NCI-H2081 treated with DMSO at 0.1 percent for 48 hours (cell line): ENCODE measurements around the gene ZBBX.
"Not testable (repeated sequence)": the region's sequence is repeated elsewhere in the genome, so short reads cannot be mapped to it uniquely, and the experiment has no call there.

Source experiments
- DNase-seq: peaks from one replicate; lab custom pipeline; 2025; lab: John Stamatoyannopoulos, UW

ZBBX gene, protein sequence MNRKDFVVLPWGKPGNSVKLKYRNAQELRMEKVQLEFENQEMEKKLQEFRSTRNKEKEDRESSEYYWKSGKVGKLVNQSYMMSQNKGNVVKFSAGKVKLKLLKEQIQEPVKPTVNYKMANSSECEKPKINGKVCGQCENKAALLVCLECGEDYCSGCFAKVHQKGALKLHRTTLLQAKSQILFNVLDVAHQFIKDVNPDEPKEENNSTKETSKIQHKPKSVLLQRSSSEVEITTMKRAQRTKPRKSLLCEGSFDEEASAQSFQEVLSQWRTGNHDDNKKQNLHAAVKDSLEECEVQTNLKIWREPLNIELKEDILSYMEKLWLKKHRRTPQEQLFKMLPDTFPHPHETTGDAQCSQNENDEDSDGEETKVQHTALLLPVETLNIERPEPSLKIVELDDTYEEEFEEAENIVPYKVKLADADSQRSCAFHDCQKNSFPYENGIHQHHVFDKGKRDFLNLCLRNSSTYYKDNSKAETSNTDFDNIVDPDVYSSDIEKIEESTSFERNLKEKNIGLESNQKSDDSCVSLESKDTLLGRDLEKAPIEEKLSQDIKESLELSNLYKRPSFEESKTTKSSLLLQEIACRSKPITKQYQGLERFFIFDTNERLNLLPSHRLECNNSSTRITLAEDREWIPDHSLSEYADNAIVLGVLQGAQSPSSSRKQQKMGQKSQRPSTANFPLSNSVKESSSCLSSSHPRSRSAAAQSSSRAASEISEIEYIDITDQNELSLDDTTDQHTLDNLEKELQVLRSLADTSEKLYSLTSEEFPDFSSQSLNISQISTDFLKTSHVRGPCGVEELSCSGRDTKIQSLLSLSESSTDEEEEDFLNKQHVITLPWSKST

DNA sequence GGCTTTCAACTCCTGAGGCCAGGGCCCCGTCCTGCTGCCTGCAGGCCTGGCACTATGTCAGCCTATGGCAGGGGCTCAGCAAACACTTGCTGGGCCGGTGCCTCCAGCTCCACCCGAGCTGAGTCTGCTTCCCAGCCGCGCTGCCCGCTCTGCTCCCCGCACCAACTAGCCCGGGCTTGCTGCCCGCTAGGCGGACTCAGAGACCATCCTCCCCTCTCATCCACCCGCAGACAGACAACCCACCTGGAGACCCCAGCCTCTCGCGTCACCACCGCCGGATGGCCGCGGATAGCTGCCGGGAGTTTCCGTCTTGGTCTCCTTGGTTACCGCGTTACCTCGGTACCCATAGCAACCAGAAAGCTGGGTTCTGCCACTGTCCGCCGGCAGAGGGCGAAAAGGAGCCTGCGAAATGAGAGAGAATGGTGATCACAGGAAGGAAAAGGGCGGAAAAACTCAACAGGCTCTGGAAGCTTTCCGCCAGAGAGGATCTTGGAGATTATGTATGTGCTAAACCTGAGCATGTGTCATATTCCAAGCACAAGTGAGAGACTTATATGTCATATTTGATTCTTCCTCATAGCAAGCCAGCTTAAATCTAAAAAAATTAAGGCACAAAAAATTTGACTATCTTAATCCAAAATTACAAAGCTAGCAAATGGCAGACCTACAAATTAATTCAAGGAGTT lies at the start of gene ZBBX:
Gene ZBBX, minus strand, starts transcription at position 294 of the 686 bp plus-strand sequence. CDS start 7,396 bp downstream, outside the sequence.
- peak; percentile 72 for DNase-seq

- not testable (repeated sequence) for DNase-seq
Observed at GRCh38 chr3:167426962-167427361, 46.9 kb upstream of the ZBBX start.

GRCh38 chr3:167422396-167422795 lies 42.3 kb upstream of the ZBBX start:
- not testable (repeated sequence) for DNase-seq

DNA sequence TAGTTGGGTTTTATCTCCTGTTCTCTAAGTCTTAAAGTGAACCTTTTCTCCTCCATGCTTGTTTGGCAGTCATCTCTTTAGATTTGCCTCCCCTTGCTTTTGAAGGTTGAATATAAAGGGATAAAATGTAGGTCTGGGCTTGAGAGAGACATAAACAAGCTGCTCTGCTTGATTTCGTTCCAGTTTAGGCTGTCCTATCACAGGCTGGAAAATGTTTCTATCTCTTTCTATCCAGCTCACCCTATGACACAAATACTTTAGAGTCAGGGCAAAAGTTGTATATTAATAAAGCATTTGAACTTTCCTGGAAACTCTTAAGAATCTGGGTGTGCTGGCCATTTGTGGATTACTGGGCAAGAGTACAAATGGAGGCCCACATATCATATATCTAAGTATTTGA lies 29.5 kb upstream of the ZBBX start:
- DNase-seq: no peak

GRCh38 chr3:167406876-167407492 lies 26.9 kb upstream of the ZBBX start:
- DNase-seq: peak; percentile 72

DNA sequence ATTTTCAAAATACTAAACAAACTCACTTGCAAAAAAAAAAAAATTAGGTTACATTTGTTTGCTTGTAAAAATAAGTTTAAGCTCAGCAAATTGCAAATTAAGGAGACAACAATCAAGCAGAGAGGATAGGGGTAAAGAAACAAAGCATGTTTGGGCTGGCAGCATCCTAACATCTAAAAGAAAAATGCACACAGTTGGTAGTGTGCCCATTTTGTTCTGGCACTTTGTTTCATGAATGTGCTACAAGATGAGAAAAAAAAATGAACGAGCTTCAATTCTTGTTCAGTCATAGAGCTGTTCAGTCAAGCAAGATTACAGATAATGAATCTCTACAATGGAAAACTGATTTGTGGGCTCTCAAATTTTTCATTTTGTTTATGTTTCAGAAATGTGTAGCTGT lies 17.7 kb upstream of the ZBBX start:
- DNase-seq: no peak

GRCh38 chr3:167396075-167396474 lies 16.0 kb upstream of the ZBBX start:
- no peak for DNase-seq

DNA sequence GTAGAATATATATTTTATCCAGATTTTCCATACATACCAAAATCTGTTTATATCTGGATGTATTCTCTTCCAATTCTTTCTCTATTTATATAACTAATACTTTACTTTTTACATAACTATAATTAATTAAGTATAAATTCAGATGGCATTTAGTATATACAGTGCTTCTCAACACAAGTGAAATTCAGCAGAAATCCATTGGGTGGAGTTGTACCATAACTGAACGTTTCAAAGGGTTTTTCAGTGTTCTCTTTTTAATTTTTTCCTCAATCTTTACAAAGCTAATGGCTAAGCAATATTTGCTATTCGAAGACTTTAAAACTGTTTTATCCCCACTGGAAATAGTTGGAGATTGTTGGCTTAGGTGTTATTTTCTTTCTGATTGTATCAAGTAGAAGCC lies 13.9 kb upstream of the ZBBX start:
- DNase-seq: no peak

GRCh38 chr3:167382155-167382554 lies 2.1 kb upstream of the ZBBX start:
- DNase-seq: no peak

DNA sequence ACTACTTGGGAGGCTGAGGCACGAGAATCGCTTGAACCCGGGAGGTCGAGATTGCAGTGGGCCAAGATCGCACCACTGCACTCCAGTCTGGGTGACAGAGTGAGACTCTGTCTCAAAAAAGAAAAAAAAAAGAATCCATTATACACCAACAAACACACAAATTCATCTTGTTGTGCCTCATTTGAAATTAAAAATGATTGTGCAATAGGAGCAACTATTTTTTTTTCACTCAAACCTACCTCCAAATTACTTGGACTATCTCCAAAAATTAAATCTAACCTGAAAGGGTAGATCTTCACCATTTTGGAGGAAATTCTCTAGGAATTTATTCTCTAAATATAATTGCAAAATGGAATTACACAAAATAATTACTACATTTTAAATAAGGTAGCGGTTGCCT lies 4.6 kb downstream of the ZBBX start:
- no peak for DNase-seq

- DNase-seq: no peak
Observed at GRCh38 chr3:167372138-167372537, 8.0 kb downstream of the ZBBX start.

- no peak for DNase-seq
Observed at GRCh38 chr3:167361948-167362347, 18.1 kb downstream of the ZBBX start.

- no peak for DNase-seq
Observed at GRCh38 chr3:167361306-167361705, 18.8 kb downstream of the ZBBX start.

DNA sequence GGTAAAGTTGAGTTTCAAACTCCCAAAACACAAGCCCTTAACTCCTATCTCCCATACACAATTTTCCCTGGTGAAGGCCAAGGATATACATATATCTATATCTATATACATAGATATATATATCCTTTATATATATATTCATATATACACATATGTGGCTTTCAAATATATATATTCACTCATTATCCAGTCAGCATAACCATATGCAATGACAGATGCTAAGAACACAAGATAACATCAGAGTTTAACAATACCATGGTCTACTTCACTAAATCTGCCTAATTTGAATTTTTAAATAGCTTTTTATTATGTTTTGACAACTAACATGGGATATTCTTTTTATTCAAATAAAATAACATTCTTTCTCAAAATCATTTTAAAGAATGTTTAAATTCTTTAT lies 24.7 kb downstream of the ZBBX start:
- no peak for DNase-seq

DNA sequence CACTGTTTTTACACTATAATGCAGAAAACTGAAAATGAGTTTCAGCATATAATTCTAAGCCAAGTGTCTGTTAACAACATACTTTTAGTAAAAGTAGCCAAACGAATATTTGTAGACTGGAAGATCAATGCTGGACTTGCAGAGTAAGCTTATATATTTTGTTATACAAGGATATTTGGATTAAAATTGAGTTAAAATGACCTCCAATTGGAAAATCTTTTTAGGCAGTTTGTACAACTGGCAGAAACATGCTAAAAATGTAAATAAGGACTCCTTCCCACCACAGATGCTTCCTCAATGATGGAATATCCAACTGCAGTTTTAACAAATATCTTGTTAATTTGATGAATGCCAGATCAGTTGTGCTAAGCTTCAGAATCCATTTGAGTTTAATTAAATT lies 25.3 kb downstream of the ZBBX start:
- DNase-seq: no peak

DNA sequence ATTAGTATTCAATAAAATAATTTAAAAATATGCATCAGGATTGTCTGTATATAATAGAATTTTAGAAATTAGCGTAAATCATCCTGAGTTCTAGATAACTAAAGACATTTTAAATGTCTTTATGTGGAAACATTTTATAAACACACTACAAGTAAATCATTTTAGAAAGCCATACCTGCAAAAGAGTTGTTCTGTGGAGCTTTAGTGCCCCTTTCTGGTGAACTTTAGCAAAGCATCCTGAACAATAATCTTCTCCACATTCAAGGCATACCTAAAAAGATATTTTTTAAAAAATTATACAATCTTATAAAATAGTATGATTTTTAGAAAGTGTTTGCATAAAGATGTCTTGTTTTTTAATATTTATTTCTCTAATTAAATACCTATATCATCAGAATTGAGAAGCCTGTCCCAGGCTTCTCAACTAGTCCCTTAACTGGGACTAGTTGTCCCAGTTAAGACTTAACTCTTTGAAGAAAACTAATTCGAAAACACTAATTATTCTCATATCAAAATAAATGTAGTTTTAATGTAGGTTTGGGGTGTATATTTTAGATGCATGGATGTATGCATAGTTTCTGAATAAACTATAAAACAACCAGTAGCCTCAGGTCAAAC lies 29.7 kb downstream of the ZBBX start:
- DNase-seq: no peak

DNA sequence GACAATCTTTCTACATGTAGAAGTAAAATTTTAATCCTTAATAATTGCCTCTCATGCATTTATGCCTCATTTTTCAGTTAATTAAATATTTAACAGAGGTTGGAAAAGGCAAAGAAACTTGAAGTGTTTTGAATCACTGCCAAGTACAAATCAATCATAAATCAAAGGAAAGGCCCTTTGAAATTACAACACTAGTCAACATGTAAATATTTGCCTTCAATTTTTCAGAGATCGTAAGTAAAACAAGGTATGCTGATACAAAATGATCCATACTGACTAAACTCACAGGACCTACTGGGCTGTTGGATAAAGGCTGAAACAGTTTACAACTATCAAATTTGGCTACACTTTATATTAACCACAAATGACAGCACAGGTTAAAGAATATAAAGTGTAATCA lies 33.9 kb downstream of the ZBBX start:
- no peak for DNase-seq

DNA sequence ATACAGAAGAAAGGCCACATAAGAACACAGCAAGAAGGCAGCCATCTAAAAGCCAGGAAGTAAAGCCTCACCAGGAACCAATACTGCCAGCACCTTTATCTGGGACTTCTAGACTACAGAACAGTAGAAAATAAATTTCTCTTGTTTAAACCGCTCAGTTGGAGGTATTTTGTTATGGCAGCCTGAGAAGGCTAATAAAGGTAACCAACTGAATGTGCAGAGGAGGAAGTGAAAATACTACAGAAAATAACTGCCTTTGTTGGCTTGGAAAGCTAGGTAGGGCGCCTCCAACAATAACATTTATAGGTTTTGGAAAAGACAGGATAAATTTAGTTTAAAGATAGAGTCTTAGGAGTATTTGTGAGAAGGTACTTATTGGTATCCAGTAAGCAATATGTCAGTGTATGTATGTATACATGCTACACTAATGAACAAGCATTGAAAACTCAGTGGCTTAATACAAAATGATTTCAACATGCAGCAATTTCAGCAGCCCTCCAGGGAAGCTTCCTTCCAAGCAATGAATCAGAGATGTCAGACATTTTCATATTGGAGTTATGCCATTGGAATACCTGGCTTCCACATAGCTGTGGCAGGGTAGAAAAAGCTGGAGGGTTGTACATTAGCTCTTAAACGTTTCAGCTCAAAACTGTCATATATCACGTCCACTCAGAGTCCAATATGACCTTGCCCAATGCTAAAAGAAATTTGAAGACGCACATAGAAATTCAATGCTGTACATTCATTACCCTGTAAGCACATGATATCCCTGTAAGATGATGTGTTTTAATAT lies 48.9 kb downstream of the ZBBX start:
- DNase-seq: no peak

DNA sequence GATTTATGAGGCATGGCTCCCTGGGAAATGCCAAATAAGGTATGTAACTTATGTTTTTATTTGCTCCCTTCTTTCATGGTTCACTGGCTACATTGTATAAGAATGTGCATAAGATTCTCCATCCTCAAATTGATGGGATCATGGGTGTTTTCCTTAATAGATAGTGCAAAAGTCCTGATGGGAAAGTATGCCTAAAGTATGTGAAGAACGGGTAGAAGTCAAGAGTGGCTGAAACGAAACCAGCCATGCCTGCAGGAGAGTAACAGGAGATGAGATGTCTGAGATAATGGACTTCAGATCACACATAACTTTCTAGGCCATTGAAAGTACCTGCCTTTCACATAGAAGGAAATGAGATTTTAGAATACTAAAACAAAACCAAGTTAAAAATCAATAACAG lies 56.5 kb downstream of the ZBBX start:
- DNase-seq: no peak

DNA sequence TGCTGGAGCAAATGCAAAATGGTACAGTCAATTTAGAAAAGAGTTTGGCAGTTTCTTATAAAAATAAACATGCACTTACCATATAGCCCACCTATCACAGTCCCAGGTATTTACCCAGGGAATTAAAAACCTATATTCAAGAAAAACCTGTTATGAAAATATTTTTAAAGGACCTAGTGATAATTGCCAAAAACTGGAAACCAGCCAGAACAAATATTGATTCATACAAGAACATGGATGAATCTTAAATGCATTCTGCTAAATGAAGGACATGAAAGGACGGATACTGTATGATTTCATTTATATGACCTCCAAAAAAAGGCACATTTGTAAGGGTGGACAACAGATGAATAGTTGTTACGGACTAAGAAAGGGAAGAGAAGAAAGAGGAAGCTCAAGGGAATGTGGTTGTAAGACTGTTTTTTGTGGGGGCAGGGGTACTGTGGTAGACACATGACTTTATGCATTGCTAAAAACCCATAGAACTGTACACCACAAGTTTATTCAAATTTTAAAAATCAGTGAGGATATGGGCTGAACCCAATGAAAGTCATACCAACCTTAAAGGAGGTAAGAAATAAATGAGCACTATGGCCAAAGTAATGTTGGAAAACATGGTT lies 61.0 kb downstream of the ZBBX start:
- no peak for DNase-seq
